ENCODE measurements around the gene TACC2.
"Not testable (repeated sequence)": the region's sequence is repeated elsewhere in the genome, so short reads cannot be mapped to it uniquely, and the experiment has no call there.

TACC2 gene

DNA sequence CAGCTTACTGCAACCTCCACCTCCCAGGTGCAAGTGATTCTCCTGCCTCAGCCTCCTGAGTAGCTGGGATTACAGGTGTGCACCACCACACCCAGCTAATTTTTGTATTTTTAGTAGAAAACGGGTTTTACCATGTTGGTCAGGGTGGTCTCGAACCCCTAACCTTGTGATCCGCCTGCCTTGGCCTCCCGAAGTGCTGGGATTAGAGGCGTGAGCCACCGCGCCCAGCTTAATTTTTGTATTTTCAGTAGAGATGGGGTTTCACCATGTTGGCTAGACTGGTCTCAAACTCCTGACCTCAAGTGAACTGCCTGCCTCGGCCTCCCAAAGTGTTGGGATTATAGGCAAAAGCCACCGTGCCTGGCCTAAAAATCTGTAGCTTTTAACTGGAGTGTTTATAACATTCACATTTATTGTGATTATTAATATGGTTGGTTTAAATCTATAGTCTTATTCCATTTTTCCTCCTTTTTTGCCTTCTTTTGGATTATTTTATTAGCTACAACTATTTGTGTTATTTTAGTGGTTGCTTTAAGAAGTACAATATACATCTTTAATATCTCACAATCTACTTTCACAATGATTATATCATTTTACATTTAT is 77.5 kb downstream of the TACC2 start:
- not testable (repeated sequence) for DNase-seq

DNA sequence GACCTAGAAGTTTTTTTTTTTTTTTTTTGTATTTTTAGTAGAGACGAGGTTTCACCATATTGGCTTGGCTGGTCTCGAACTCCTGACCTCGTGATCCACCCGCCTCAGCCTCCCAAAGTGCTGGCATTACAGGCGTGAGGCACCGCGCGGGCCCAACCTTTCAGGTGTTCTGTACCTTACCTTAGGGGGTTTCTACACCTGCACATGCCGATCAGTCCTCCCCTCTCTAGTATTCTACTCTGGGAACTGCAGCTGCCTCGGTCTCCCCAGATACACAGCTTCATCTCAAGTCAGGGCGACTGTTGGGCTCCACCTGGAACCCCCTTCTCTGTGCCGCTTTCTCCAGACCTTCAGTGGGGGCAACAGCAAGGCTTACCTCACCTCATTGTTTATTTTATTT is 79.9 kb downstream of the TACC2 start:
- DNase-seq = no peak

DNA sequence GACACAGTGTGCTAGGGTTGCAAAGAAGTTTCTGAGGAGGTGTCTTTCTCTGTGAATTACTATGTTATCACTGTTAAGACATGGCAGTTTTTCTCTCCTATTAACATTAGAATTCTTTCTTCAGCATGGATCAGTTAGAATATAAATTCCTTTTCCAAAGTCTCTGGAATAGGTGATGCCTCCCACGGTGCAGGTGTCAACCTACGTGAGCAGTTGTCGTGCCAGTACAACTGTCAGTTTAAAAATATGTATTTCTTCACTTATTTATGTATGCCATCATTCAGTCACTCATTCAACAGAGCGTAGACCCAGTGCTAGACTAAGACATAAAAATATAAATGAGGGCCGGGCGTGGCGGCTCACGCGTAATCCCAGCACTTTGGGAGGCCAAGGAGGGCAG is 83.5 kb downstream of the TACC2 start:
- no peak for DNase-seq

DNA sequence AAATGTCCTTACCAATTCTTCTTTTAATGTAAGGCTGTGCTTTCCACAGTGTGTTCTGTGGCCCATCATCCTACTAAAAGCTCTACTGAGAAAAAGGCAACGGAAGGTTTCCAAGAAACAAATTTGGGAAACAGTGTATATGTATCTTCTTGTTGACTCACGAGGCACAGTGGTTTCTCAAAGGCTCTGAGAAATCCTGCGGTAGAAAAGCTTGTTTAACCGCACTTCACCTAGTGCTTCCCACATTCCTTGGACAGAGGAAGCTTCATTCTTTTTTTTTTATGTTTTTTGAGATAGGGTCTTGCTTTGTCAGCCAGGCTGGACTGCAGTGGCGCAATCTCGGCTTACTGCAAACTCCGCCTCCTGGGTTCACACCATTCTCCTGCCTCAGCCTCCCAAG is 84.5 kb downstream of the TACC2 start:
- no peak for DNase-seq

DNA sequence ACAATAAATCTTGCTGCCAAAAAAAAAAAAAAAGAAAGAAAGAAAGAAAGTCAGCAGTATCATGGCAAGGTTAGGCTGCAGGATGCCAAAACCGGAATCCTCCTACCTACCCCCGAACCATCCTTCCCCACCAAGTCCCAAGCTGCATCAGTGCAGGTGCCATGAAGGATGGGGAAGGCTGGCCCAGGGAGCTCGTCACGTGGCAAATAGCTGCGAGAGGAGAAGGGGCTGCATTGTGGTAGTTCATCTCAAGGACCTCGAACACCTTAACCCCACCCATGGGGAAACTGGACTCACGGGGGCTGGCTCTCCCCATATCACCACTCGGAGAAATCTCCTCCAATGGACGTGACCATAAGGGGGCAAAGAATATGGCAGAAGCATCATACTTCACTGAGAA is 86.2 kb downstream of the TACC2 start:
- no peak for DNase-seq

DNA sequence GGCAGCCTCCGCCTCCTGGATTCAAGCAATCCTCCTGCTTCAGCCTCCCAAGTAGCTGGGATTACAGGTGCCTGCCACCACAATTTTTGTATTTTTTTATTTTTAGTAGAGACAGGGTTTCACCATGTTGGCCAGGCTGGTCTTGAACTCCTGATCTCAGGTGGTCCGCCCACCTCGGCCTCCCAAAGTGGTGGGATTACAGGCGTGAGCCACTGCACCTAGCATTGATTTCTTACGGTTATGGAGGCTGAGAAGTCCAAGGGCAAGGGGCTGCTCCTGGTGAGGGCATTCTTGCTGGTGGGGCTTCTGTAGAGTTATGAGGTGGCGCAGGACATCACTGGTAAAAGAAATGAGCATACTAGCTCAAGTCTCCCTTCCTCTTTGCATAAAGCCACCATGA is 86.9 kb downstream of the TACC2 start:
- DNase-seq = not testable (repeated sequence)

DNA sequence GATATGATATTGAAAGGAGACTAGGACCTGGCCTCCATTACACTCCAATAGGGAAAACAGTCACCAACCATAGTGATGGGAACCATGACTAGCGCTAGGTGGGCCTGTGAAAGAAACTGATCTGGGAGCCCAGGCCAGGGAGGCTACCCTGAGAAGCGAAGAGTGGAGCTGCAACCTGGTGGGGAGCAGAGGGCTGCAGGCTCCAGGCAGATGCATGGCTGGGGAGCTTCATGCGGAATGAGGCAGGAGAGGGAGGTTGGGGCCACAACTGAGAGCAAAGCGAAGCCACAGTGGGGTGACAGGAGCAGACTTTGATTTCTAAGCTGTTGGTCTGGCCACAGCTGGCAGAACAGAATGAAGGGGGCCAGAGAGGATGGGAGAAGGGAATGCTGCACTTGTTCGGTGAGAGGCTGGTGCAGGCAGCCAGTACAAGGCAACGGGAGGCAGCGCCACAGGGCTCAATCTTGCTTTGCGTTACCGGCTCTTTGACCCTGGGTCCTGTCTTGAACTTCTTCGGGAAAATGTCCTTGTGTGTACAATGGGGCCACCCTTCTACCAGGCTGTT is 88.4 kb downstream of the TACC2 start:
- no peak for DNase-seq

DNA sequence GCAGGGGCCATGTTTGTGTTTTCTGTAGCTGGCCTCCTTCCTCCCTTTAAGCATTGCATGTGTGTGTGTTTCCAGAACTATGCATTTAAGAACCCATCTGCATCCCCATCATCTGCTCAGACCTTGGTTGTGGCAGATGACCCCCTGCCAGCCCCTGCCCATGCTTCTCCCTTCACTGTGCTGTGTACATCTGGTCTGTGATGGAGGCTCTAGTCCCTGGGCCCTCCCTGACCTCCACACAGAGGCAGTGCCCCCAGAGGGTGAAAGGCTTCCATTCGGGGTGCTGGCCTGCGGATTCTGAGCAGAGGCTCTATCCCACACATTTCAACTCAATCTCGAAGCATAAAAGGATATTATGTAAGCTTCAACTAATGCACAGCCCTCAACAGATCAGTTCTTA is 89.4 kb downstream of the TACC2 start:
- no peak for DNase-seq

DNA sequence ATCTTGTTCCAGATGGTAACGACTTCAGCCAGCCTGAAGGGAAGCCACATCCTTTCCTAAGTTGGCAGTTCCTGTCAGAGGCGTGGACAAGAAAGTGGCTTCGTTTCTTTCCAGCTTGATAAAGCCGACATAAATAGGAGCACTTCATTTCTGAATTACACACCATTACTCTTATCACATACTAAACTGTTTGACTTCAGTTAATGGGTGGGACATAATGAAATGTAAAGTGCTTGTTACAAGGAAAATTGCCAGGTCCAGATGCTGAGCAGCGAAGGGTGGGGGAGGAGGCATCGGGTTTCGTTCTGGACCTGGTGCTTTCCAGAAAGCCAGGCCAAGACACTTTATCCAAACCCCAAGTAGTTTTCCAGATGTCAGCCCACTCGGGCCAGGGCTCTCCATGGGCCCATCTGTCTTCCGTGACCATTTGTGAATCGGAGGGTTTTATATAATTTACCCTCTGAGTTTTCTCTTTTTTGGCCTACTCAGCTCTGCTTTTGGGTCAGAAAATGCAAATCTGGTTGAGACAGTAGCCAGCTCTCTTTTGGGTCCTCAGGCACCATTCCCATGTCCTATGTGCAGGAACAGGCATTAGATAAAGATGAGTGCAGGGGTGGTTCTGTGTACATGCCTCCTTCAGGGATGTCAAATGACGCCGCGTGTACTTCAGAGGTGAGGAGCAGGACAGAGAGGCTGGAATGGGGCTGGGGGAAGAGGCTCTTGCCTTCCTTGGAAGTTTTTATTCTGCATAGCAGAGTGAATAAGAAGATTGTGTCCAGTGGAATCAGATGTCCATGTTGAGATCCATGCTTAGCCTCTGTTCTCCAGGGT is 90.2 kb downstream of the TACC2 start:
- no peak for DNase-seq

DNA sequence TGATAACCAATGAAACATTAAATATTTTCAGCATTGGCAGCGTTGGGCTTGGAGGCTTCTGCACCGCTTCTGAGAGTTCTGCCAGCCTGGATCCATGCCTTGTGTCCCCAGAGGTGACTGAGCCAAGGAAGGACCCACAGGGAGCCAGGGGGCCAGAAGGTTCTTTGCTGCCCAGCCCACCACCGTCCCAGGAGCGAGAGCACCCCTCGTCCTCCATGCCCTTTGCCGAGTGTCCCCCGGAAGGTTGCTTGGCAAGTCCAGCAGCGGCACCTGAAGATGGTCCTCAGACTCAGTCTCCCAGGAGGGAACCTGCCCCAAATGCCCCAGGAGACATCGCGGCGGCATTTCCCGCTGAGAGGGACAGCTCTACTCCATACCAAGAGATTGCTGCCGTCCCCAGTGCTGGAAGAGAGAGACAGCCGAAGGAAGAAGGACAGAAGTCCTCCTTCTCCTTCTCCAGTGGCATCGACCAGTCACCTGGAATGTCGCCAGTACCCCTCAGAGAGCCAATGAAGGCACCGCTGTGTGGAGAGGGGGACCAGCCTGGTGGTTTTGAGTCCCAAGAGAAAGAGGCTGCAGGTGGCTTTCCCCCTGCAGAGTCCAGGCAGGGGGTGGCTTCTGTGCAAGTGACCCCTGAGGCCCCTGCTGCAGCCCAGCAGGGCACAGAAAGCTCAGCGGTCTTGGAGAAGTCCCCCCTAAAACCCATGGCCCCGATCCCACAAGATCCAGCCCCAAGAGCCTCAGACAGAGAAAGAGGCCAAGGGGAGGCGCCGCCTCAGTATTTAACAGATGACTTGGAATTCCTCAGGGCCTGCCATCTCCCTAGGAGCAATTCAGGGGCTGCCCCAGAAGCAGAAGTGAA is 93.9 kb downstream of the TACC2 start:
- DNase-seq = no peak

DNA sequence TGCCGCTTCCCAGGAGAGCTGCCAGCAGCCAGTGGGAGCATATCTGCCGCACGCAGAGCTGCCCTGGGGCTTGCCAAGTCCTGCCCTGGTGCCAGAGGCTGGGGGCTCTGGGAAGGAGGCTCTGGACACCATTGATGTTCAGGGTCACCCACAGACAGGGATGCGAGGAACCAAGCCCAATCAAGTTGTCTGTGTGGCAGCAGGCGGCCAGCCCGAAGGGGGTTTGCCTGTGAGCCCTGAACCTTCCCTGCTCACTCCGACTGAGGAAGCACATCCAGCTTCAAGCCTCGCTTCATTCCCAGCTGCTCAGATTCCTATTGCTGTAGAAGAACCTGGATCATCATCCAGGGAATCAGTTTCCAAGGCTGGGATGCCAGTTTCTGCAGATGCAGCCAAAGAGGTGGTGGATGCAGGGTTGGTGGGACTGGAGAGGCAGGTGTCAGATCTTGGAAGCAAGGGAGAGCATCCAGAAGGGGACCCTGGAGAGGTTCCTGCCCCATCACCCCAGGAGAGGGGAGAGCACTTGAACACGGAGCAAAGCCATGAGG is 94.6 kb downstream of the TACC2 start:
- DNase-seq = no peak

DNA sequence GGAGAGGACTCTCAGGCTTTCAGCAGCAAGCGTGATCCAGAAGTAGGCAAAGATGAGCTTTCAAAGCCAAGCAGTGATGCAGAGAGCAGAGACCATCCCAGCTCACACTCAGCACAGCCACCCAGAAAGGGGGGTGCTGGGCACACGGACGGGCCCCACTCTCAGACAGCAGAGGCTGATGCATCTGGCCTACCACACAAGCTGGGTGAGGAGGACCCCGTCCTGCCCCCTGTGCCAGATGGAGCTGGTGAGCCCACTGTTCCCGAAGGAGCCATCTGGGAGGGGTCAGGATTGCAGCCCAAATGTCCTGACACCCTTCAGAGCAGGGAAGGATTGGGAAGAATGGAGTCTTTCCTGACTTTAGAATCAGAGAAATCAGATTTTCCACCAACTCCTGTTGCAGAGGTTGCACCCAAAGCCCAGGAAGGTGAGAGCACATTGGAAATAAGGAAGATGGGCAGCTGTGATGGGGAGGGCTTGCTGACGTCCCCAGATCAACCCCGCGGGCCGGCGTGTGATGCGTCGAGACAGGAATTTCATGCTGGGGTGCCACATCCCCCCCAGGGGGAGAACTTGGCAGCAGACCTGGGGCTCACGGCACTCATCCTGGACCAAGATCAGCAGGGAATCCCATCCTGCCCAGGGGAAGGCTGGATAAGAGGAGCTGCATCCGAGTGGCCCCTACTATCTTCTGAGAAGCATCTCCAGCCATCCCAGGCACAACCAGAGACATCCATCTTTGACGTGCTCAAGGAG is 95.5 kb downstream of the TACC2 start:
- no peak for DNase-seq

DNA sequence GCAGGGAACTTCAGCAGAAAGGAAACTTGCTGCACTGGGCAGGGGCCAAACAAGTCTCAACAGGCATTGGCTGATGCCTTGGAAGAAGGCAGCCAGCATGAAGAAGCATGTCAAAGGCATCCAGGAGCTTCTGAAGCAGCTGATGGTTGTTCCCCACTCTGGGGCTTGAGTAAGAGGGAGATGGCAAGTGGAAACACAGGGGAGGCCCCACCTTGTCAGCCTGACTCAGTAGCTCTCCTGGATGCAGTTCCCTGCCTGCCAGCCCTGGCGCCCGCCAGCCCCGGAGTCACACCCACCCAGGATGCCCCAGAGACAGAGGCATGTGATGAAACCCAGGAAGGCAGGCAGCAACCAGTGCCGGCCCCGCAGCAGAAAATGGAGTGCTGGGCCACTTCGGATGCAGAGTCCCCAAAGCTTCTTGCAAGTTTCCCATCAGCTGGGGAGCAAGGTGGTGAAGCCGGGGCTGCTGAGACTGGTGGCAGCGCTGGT is 96.5 kb downstream of the TACC2 start:
- DNase-seq = no peak

DNA sequence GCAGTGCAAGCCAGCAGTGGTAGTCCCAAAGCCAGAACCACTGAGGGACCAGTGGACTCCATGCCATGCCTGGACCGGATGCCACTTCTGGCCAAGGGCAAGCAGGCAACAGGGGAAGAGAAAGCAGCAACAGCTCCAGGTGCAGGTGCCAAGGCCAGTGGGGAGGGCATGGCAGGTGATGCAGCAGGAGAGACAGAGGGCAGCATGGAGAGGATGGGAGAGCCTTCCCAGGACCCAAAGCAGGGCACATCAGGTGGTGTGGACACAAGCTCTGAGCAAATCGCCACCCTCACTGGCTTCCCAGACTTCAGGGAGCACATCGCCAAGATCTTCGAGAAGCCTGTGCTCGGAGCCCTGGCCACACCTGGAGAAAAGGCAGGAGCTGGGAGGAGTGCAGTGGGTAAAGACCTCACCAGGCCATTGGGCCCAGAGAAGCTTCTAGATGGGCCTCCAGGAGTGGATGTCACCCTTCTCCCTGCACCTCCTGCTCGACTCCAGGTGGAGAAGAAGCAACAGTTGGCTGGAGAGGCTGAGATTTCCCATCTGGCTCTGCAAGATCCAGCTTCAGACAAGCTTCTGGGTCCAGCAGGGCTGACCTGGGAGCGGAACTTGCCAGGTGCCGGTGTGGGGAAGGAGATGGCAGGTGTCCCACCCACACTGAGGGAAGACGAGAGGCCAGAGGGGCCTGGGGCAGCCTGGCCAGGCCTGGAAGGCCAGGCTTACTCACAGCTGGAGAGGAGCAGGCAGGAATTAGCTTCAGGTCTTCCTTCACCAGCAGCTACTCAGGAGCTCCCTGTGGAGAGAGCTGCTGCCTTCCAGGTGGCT is 97.7 kb downstream of the TACC2 start:
- no peak for DNase-seq

DNA sequence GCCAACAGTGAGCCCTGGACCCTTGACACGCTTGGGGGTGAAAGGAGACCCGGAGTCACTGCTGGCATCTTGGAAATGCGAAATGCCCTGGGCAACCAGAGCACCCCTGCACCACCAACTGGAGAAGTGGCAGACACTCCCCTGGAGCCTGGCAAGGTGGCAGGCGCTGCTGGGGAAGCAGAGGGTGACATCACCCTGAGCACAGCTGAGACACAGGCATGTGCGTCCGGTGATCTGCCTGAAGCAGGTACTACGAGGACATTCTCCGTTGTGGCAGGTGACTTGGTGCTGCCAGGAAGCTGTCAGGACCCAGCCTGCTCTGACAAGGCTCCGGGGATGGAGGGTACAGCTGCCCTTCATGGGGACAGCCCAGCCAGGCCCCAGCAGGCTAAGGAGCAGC is 98.5 kb downstream of the TACC2 start:
- DNase-seq = no peak

DNA sequence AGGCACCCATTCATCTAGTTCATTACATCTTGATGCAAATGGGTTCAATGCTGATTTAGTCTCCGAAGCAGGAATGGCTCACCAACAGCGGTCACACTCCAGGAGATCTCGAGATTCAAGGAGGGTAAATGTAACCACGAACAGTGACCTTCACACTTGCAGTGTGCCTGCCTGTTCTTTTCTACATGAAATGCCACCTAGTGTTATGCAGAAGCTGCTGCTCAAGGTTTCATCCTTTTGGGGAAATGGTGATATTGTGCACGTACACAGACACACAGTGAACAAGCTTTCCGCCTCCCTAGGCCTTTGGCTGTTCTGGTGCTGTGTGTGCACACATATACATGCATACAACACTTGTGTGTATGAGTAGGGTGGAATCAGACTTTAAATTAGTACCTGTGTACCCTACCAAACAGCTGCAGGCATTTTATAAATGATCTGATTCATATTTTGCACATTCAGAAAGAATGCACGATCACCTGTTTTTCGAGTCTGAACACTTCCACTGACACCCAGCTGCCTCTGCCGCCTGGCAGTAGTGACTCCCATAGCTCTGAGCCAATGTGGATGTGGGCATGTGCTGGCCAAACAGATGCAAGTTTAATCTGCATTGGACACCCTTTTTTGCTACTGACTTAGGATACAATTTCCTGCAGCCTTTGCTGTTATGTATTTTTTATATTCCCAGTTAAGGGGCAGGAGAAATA is 100.5 kb downstream of the TACC2 start:
- no peak for DNase-seq

DNA sequence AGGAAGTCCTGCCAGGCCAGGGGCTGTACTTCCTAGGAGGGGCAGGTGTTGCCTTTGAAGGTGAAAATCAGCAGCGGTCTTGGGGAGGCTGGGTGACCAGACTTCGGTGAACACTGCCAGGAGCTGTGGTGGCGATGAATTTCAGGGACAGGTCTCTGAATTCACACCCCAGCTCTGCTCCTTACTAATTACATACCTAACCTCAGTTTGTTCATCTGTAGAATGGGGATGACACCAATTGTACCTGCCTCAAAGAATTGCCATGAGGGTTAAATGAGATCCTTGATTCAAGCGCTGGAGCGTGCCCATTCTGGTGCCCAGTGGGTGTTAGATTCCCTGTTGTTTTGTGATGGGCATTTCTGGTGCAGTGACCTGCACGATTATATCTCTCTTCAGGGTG is 102.8 kb downstream of the TACC2 start:
- no peak for DNase-seq

DNA sequence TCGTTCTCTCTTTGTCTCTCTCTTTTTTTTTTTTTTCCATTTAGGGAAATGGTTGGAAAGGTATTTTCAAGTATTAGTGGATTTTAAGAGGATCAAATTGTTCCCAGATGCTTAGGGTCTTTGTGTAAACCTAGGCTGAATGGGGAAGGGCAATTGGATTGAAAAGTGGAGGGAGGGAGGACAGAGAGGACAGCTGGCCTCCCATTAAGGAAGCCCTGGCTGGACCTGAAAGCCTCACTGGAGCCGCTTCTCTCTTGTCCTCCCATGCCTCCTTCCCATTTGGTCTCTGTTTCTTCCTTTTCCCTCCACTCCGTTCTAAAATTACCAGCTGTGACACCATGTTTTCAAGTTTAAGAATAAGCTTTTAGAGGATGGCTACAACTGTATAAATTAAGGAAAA is 104.1 kb downstream of the TACC2 start:
- no peak for DNase-seq

DNA sequence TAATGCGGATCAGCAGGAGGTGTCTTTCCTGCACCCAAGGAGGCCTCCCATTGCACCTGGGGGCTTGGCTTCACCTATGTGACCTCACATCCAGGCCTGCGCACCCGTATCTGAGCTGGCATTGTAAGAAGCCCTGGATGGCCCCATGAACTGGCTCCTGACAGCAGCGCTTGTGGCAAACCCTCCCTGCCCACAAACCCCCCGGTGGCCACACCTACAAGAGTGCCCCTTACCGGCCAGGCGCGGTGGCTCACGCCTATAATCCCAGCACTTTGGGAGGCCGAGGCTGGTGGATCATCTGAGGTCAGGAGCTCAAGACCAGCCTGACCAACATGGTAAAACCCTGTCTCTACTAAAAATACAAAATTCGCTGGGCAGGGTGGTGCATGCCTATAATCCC is 107.2 kb downstream of the TACC2 start:
- DNase-seq = not testable (repeated sequence)

DNA sequence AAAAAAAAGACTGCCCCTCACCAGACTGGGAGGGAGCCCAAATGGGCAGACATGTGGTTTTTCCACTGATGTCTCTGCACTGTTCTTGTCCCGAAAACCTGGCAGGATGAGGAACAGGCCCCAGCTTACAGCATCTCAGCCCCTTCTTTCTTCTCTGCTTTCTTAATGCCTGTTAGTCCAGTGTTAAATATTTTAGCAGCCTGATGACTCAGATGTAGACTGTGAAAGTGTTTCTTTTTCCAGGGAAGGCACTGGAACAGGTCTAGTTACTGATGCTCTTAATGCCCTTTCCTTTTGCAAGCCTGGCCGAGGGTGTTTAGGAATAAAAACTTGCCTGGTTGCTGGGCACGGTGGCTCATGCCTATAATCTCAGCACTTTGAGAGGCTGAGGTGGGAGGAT is 107.7 kb downstream of the TACC2 start:
- no peak for DNase-seq

Data from T-helper 2 cell (primary cell).